ENCODE measurements around the gene LCLAT1. TPM values are rescaled to one million over a fixed set of nuclear protein-coding genes. Genes with fewer than 3 reads are reported as not detected.

Gene LCLAT1
- total RNA-seq, 2 donors from 2014 or later = 14.8 to 43.9 TPM

DNA sequence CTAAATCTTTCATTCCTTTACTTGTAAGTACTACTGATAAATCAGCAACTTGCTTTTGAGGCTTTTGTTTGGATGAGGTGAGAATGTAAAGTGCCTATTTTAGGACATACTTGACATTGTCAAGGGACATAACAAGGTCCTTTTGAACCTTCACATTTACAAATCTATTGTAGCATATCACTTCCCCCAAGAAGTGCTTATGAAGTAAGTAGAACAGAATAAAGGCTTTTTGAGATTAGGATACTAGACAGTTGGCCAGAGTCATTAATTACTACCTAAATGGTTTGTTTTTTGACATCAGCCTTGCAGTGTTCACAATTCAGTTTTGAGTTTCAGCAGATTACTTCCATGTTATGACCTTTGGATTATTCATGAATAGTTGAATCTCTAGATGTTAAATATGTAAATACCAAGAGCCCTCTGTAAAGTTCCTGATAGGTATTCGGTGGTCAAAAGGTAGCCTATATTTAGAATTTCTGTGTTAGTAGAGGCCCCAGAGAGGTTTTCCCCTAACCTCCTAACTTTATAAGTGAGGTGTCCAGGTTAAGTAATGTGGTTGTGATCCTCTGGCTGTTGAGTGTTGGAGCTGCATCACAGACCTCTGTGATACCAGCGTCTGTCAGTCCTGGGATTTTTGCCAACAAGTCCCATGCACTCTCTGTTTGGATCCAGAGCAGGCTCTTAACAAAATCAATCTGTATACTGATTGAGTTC, 67.2 kb downstream of the LCLAT1 start:
- TF ChIP-seq, protein P1, sequence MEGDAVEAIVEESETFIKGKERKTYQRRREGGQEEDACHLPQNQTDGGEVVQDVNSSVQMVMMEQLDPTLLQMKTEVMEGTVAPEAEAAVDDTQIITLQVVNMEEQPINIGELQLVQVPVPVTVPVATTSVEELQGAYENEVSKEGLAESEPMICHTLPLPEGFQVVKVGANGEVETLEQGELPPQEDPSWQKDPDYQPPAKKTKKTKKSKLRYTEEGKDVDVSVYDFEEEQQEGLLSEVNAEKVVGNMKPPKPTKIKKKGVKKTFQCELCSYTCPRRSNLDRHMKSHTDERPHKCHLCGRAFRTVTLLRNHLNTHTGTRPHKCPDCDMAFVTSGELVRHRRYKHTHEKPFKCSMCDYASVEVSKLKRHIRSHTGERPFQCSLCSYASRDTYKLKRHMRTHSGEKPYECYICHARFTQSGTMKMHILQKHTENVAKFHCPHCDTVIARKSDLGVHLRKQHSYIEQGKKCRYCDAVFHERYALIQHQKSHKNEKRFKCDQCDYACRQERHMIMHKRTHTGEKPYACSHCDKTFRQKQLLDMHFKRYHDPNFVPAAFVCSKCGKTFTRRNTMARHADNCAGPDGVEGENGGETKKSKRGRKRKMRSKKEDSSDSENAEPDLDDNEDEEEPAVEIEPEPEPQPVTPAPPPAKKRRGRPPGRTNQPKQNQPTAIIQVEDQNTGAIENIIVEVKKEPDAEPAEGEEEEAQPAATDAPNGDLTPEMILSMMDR (IDR thresholded peaks at IDR 0.05) = no peak
- peaks cover 0 to 8% of the 10 kb centered on the region in 2 donors for H3K4me1 ChIP-seq (ENCODE audit: control insufficient read depth in 1 of 2, low read depth in 2 of 2)
- H3K27me3 ChIP-seq (replicated peaks; ENCODE audit: insufficient read depth) = no peaks in the 10 kb centered on the region
- H3K36me3 ChIP-seq = peaks cover 4% of the 10 kb centered on the region
- H3K9me3 ChIP-seq = peaks cover 3% of the 10 kb centered on the region
- DNase-seq (ENCODE audit: low spot score) (no peak), ATAC-seq (ENCODE audit: insufficient number of reproducible peaks, low FRiP score, low read depth) (no peak)
- H3K4me3 ChIP-seq = no peak overlapping the region
- no peak overlapping the region for H3K27ac ChIP-seq

DNA sequence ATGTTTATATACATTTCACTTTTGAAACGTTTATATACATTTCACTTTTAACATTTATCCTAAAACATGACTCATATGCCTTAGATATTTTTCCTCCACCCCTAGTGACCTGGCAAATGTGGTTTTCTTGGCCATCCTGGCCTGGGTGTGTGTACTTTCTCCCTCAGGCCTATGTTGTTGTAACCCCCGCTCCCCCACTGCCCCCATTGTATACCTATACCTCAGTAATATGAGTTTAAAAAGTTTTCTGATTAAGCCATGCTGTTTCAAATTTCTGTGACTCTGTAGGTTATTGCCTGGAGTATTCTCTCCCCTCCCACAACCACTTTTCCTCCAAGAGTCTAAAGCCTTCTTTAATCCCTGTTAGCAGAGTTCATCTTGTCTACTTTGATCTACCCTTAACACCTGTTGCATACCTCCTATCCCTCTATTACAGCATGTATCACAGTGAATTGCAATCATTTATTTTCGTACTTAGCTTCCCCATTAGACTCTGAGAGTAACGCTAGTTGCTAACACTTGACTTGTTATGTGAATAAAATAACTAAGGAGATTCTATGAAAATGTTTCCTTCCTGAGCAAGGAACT, 67.9 kb downstream of the LCLAT1 start:
- H3K9me3 ChIP-seq = peaks cover 6% of the 10 kb centered on the region
- TF ChIP-seq, protein P1 (IDR thresholded peaks at IDR 0.05) = no peak
- H3K27ac ChIP-seq = no peak overlapping the region
- no peaks in the 10 kb centered on the region for H3K27me3 ChIP-seq (replicated peaks; ENCODE audit: insufficient read depth)
- H3K36me3 ChIP-seq = peaks cover 7% of the 10 kb centered on the region
- H3K4me1 ChIP-seq (ENCODE audit: control insufficient read depth in 1 of 2, low read depth in 2 of 2) = peaks cover 0 to 8% of the 10 kb centered on the region in 2 donors
- DNase-seq (ENCODE audit: low spot score) (no peak), ATAC-seq (ENCODE audit: insufficient number of reproducible peaks, low FRiP score, low read depth) (no peak)
- no peak overlapping the region for H3K4me3 ChIP-seq

DNA sequence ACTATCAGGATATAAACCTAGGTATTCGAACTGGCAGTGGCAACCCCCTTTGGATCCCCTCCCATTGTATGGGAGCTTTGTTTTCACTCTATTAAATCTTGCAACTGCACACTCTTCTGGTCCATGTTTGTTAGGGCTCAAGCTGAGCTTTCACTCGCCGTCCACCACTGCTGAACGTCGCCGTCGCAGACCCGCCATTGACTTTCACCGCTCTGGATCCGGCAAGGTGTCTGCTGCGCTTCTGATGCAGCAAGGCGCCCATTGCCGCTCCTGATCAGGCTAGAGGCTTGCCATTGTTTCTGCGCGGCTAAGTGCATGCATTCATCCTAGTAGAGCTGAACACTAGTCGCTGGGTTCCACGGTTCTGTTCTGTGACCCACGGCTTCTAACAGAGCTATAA, 69.1 kb downstream of the LCLAT1 start:
- no peak for DNase-seq (ENCODE audit: low spot score)
- Histone ChIP-seq H3K4me3 (no peak overlapping the region), H3K27me3 (replicated peaks; ENCODE audit: insufficient read depth) (no peaks in the 10 kb centered on the region), H3K9me3 (peaks cover 6% of the 10 kb centered on the region), H3K4me1 (ENCODE audit: control insufficient read depth in 1 of 2, low read depth in 2 of 2) (peaks cover 0 to 8% of the 10 kb centered on the region in 2 donors), H3K27ac (no peak overlapping the region), H3K36me3 (peaks cover 7% of the 10 kb centered on the region)
- ATAC-seq (ENCODE audit: insufficient number of reproducible peaks, low FRiP score, low read depth) = no peak
- TF ChIP-seq, protein P1 (IDR thresholded peaks at IDR 0.05) = no peak

DNA sequence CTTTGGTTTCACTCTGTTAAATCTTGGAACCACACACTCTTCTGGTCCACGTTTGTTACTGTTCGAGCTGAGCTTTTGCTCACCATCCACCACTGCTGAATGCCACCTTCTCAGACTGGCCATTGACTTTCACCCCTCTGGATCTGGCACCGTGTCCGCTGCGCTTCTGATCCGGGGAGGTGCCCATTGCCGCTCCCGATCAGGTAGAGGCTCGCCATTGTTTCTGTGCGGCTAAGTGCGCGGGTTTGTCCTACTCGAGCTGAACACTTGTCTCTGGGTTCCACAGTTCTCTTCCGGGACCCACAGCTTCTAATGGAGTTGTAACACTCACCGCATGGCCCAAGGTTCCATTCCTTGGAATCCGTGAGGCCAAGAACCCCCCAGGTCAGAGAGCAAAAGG, 72.8 kb downstream of the LCLAT1 start:
- H3K27ac ChIP-seq = no peak overlapping the region
- no peak for DNase-seq (ENCODE audit: low spot score)
- H3K4me1 ChIP-seq (ENCODE audit: control insufficient read depth in 1 of 2, low read depth in 2 of 2) = no peaks in the 10 kb centered on the region
- H3K36me3 ChIP-seq = peaks cover 7% of the 10 kb centered on the region
- H3K9me3 ChIP-seq = peaks cover 6% of the 10 kb centered on the region
- TF ChIP-seq, protein P1 (IDR thresholded peaks at IDR 0.05) = no peak
- no peak overlapping the region for H3K4me3 ChIP-seq
- no peak for ATAC-seq (ENCODE audit: insufficient number of reproducible peaks, low FRiP score, low read depth)
- no peaks in the 10 kb centered on the region for H3K27me3 ChIP-seq (replicated peaks; ENCODE audit: insufficient read depth)

- ATAC-seq (ENCODE audit: insufficient number of reproducible peaks, low FRiP score, low read depth) (no peak), DNase-seq (ENCODE audit: low spot score) (no peak)
- H3K36me3 ChIP-seq = peaks cover 7% of the 10 kb centered on the region
- peaks cover 8% of the 10 kb centered on the region for H3K9me3 ChIP-seq
- H3K27ac ChIP-seq = no peak overlapping the region
- TF ChIP-seq, protein P1 (IDR thresholded peaks at IDR 0.05) = no peak
- no peaks in the 10 kb centered on the region for H3K27me3 ChIP-seq (replicated peaks; ENCODE audit: insufficient read depth)
- H3K4me3 ChIP-seq = no peak overlapping the region
- H3K4me1 ChIP-seq (ENCODE audit: control insufficient read depth in 1 of 2, low read depth in 2 of 2) = peaks cover 0 to 2% of the 10 kb centered on the region in 2 donors
Observed at GRCh38 chr2:30522421-30522820, 75.4 kb downstream of the LCLAT1 start.
